ENCODE measurements around the gene HAGHL.
"Not testable (repeated sequence)": the region's sequence is repeated elsewhere in the genome, so short reads cannot be mapped to it uniquely, and the experiment has no call there.

The HAGHL gene

GRCh38 chr16:767743-768235 is 40.9 kb downstream of the HAGHL start:
- no peak for DNase-seq (ENCODE audit: low spot score)
- no peak for FAIRE-seq

- no peak for FAIRE-seq
- no peak for DNase-seq (ENCODE audit: low spot score)
These were observed 41.5 kb downstream of the HAGHL start for GRCh38 chr16:768428-768827.

GRCh38 chr16:769184-769784 is 42.4 kb downstream of the HAGHL start:
- DNase-seq (ENCODE audit: low spot score) (no peak), FAIRE-seq (no peak)

DNA sequence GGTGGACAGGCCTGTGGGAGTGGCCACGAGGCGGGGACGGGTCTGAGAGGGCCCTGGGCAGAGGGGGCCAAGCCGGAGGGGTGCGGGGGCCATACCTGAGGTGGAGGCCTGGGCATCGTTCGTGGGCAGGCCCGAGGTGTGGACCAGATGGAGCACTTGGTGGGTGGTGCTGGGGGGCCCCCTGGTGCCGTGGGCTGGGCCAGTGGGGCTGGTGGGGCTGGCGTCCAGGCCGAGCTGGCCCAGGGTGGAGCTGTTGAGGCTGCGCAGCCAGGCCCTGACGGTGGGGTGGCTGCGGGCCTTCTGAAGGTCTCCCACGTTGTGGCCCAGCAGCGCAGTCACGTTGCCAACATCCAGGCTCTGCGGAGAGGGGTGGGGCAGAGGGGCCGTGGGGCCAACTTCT is 43.0 kb downstream of the HAGHL start:
- FAIRE-seq (no peak), DNase-seq (ENCODE audit: low spot score) (no peak)

DNA sequence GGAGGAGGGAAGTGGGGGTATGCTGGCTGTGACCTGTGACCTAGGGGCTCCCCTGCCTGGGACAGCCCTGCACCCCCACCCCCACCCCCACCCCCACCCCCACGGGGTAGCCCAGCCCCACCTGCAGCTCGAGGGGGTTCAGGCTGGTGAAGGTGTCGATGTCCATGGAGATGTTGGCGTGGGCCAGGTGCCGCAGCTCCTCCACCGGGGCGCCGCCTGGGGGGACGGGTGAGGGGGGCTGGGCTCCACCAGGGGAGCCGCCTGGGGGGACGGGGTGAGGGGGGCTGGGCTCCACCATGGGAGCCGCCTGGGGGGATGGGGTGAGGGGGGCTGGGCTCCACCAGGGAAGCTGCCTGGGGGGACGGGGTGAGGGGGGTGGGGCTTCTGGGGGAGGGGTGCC is 43.5 kb downstream of the HAGHL start:
- no peak for FAIRE-seq
- DNase-seq (ENCODE audit: low spot score), result no peak

DNA sequence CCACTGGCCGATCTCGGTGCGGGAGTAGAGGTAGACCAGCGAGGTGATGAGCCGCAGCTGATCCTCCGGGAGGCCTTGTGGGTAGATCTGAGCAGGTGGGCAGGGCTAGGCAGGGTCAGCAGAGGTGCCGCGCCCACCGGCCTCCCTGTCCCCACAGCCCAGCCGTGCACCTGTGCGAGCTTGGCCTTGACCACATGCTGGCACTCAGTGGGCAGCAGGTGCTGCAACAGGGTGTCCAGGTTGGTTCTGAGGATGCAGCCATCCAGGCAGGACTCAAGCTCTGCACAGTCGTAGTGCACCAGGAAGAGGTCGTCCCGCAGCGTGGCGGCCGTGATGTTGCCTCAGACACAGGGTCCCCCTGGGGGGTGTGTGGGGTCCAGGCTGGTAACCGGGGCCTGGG is 46.1 kb downstream of the HAGHL start:
- no peak for DNase-seq (ENCODE audit: low spot score)
- no peak for FAIRE-seq

DNA sequence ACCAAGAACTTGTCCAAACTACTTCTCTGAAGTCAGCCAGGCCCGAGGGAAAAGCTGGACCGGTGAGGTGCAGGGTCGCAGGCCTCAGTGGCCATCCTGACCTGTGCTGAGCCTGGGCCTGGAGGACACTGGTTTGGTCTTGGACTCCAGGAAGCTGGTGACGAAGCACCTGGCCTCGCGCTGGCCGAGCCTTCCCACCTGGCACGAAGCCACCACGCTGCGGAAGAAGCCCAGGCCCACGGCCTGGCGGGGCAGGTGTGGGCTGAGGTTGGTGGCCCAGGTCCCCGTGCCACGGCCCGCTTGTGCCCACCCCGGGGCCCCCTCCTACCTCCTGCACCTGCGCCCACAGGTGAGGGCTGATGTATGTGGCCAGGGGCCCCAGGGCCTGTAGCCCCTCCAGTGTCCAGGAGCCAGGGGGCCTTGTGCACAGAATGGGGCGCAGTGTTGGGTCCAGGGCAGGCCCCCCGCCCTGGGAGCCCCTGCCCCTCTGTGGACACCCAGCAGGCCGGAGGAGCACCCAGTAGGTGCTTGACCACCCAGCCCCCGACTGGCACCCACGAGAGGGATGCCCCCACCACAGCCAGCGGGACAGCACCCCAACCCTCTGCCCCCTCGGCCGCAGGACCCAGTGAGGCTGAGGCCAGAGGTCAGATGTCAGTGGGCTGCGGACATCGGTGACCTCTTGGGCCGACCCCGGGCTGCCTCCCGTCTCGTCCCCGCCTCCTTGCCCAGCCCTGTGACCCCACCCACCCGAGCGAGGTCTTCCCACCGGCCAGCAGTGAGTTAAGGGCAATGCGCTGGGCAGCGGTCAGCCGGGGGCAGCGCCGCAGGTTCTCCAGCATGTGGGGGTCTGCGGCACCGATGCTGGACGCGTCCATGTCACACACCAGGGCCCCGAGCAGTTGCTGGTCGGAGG is 47.4 kb downstream of the HAGHL start:
- DNase-seq (ENCODE audit: low spot score) (no peak), FAIRE-seq (no peak)

DNA sequence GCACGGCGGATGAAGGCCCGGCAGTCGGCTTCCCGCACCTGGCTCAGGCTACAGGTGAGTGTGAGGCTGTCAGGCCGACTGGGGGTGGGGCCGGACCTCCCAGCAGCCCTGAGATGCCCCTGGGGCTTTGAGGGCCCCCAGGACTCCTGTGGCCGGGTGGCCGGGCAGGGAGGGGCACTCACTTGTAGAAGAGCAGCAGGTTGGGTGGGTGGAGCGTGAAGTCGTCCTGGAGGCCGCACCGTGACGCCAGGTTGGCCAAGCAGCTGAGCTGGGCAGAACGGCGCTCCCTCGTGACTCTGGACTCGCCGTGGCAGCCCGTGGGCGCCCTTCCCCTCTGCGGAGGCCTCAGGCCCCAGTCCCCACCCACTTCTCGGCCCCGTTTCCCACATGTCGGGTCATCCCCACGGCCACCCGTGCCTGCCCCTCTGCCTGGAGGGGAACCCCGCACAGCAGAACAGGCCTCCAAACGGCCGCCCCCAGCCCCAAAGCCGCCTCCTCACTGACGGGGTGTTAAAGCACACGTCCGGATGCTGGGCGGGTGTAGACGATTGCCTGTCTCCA is 48.4 kb downstream of the HAGHL start:
- no peak for DNase-seq (ENCODE audit: low spot score)

GRCh38 chr16:776298-776697 is 49.4 kb downstream of the HAGHL start:
- not testable (repeated sequence) for FAIRE-seq; DNase-seq (ENCODE audit: low spot score)

More for the DNA sequence above, 48.4 kb downstream of the HAGHL start:
- FAIRE-seq, result no peak

DNA sequence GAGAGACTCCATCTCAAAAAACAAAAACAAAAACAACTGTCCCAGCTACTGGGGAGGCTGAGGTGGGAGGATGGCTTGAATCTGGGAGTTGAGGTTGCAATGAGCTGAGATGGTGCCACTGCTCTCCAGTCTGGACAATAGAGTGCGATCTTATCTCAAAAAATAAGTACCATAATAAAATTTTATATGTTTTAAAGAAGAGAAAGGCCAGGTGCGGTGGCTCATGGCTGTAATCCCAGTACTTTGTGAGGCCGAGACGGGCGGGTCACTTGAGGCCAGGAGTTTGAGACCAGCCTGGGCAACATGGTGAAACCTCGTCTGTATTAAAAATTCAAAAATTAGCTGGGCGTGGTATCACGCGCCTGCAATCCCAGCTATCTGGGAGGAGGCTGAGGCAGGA is 49.9 kb downstream of the HAGHL start:
- DNase-seq (ENCODE audit: low spot score), result no peak
- no peak for FAIRE-seq

GRCh38 chr16:777826-778225 is 50.9 kb downstream of the HAGHL start:
- DNase-seq (ENCODE audit: low spot score) (peak; percentile 34), FAIRE-seq (no peak)

DNA sequence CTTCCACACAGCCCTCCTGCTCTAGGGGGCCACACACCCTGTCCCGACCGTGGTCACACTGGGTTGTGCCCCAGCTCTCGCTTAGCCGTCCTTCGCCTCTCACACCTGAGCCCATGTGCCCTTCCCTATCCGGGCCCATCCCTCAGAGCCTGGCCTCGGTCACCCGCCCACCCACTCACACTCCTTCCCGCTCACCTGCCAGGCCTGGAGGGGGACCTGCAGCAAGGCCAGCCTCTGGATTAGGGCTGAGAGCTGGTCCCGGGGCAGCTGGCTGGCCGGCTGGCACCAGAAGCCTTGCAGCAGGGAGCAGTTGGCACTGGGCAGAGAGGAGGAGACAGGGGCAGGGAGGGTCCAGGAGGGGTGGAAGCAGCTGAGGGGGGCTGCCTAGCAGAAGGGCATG is 51.5 kb downstream of the HAGHL start:
- FAIRE-seq (no peak), DNase-seq (ENCODE audit: low spot score) (no peak)

- no peak for DNase-seq (ENCODE audit: low spot score)
- no peak for FAIRE-seq
These were observed 52.1 kb downstream of the HAGHL start for GRCh38 chr16:778909-779527.

All from RCC 7860 (cell line).